Brain pericyte (primary cell): ENCODE results near the gene COX10.

Experiments
- DNase-seq: peaks from one replicate; pipeline ENCODE4 v3.0.0-alpha.2; 2012; ENCODE audit warnings: low read depth, low spot score

The COX10 gene

DNA sequence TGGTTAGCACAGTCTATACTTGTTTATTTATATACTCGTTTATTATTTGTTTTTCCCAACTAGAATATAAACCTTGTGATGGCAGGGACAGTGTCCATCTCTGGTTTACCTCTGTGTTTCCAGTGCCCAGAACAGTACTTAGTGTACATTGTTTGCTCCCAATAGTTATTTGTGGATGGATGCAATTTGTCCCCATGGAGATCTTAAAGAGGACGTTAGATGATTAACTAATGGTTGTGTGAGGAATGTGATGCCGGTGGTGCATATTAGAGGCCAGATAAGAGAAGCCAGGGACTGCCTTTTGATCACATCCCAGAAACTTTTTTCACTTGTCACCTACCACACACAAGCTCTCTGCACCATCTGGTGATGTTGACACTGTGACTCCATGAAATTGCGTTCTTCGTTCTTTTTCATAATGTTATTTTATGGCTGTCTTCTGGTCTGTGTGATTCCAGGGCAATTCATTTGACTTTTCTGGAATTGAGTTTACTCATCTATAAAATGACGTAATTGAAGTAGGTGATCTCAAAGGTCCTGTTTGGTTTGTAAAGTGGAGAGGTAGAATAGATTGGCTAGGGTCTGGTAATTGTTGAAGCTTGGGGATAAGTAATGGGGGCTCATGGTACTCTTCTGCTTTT is 1.2 kb downstream of the COX10 start:
- DNase-seq: no peak

- DNase-seq: no peak
Observed at GRCh38 chr17:14072881-14073280, 3.6 kb downstream of the COX10 start.

GRCh38 chr17:14078027-14078426 is 8.7 kb downstream of the COX10 start:
- DNase-seq: no peak

GRCh38 chr17:14080847-14081251 is 11.5 kb downstream of the COX10 start:
- DNase-seq: no peak

DNA sequence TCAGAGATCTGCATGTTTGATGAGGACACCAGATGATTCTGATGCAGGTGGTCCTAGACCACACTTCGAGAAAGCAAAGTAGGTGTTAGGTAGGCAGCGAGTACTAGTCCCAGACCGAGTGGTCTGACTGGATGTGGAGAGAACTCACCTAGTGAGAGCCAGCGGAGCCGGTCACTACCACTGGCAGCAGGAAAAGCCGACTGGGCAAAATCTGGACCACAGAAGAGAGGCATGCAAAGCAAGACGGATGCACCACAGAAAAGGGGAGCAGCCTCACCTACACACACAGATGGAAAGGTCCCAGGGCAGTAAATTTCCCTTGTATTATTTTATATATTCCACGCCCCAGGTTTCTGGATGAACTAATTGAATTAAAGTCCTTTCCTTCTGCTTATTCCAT is 13.5 kb downstream of the COX10 start:
- DNase-seq: no peak

DNA sequence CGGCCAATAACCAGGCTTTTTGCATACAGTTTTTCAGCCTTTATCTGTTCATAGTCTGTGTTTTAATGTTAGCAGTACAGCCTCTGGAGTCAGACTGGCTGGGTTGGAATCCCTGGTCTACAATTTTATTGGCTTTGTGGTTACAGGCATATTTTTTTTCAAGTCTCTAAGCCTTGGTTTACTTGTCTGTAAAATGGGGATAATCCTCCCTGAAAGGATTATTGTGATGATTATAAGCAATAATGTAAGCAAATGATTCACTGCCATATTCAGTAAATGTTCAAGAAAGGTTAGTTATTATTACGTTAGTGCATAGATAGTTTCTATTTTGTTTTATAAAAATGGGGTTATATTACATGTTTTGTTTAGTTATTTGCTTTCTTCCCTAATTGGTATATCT is 15.7 kb downstream of the COX10 start:
- DNase-seq: no peak

- no peak for DNase-seq
Observed at GRCh38 chr17:14086189-14086588, 16.9 kb downstream of the COX10 start.

DNA sequence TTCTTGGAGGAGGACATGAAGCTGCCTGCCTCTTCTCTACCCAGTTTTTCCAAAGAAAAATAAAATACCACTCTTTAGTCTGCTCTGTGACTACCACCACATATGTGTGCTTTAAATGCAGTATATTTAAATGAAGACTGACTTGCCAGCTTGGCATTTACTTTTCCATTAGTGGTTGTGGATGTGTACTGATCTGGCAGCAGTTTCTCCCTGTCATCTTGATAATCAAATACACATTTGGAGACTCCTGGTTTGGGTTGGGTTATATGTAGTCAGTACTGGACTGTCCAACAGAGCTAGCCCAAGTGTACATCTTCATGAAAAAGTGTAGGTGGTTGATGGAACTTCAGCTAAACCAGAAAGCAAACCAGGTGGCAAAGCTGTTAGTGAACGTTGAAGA is 19.9 kb downstream of the COX10 start:
- no peak for DNase-seq

- DNase-seq: no peak
Observed at GRCh38 chr17:14091367-14091766, 22.1 kb downstream of the COX10 start.

DNA sequence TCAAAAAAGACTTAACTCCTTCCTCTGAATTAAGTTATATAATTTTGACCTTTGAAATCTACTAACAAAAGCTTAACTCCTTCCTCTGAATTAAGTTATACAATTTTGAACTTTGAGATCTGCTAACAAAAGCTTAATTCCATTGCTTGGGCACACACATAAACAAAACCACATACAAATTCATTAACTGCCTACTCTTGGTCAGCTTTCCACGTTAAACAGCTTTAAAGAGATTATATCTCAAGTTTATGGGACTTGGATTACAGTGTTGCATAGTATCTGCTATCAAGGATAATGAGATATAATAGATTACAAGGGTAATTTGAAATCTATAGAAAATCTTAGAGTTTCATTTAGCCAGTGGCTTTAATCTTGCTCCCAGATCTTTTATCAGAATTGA is 23.5 kb downstream of the COX10 start:
- no peak for DNase-seq

DNA sequence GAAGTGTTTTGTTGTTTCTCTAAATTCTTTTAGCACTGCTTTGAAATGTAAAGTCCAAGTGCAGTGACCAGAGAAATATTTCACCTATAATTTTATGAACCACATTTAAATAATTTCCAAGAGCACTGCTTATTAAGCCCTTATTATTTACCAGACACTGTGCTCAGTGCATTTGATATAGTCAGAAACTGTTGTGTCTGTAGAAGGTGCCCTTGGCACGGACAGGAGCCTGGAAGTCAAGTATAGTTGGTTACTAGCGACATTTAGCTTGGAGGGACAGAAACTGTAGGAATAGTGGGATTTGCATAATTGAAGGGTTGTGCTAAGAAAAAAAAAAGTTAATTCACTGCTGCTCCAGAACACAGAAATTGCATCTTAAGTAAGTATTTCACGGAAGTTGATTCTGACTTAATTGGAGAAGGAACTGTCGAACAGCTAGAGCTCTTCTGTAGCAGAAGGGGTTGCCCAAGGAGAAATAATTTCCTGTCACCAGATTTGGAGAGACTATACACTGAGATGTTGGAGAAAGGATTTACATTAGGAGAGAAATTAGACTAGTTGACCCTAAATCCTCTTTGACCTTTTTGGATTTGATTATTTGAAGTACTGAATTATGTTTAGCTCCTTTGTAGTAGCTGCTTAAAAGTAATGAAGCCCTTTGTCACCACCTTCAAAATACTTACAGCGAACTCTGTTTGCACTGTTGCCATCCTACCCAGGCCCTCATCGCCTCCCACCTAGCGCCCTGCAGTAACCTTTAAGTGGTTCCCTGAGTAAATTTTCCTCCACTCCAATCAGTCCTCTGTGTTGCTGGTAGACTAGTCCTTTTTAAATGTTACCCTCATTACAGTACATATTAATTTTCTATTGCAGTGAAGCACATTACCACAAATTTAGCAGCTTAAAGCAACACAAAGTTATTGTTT is 25.6 kb downstream of the COX10 start:
- DNase-seq: no peak

- DNase-seq: no peak
Observed at GRCh38 chr17:14095631-14096030, 26.3 kb downstream of the COX10 start.

- no peak for DNase-seq
Observed at GRCh38 chr17:14098246-14098645, 28.9 kb downstream of the COX10 start.

GRCh38 chr17:14101976-14102375 is 32.7 kb downstream of the COX10 start:
- no peak for DNase-seq

GRCh38 chr17:14103836-14104235 is 34.5 kb downstream of the COX10 start:
- no peak for DNase-seq

DNA sequence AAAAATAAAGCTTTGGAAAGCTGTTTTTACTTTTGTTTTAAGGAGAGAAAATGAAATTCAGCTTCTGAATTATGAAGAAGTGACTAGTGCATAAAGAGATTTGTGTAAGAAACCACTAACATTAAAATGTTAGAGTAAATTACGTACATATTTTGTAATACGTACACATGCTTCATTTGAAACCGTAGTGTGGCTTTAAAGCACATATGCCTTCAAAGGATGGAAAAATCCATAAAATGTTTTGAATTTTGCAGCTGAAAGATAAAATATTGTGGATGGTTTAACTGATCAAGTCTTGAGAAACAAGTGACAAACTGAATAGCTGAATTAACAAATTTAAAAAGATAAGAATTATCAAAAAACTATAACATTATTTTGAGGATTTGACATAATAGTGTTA is 35.4 kb downstream of the COX10 start:
- no peak for DNase-seq

- DNase-seq: no peak
Observed at GRCh38 chr17:14107889-14108288, 38.6 kb downstream of the COX10 start.

- DNase-seq: no peak
Observed at GRCh38 chr17:14112407-14112806, 43.1 kb downstream of the COX10 start.

GRCh38 chr17:14113137-14113536 is 43.8 kb downstream of the COX10 start:
- no peak for DNase-seq

DNA sequence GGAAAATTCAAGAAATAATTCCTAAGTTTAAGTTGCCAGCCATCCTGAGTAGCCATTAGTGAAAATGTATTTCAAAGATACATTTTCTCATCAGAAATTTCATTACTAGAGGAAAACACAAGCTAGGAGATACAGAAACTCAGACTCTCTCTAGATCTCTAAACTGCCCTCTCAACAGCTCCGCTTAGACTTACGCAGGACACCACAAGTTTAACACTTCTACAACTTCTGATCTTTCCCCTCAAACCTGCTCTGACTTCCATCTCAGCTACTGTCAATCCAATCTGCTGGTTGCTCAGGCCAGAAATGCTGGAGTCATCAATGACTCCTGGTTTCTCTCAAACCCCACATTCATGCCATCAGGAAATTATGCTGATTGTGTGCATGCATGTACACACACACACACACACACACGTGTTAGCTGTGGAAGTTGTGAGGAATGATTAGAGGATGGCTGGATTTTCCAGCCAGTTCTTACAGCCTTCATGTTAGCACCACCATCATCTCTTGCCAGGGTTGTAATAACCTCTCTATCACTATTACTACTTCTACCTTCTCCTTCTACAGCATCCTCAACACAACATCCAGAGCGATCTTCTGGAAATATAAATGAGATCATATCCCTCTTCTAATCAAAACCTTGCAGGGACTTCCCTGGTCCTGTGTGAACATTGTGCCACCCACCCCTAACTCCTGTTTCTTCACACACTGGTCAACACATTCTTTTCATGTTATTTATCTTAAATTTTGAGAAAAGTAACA is 47.1 kb downstream of the COX10 start:
- no peak for DNase-seq

DNA sequence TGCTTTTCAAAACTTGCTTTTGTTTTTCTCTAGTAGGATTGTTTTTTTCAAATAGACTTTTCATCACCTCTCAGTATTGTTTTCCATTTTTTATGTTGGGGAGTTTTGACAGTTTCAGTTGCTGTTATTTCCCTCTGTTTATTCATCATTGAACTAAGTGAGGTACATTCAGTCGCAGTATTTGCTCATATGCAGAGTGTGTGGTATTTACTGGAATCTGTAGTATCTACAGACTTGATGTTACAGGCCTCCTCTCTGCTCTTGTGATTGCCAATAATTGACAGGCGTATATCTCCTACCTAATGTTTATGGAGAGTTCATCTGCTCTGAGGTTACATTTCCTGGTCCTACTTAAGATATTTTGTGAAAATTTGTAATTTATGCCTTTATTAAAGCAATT is 49.6 kb downstream of the COX10 start:
- DNase-seq: no peak

GRCh38 chr17:14119546-14119945 is 50.2 kb downstream of the COX10 start:
- DNase-seq: no peak
